Urinary bladder (tissue), 4 donors: ENCODE results near the gene PHACTR4. TPM values are rescaled to one million over a fixed set of nuclear protein-coding genes. Genes with fewer than 3 reads are reported as not detected.
"Not testable (repeated sequence)": the region's sequence is repeated elsewhere in the genome, so short reads cannot be mapped to it uniquely, and the experiment has no call there.

Source experiments
- DNase-seq: peaks from one replicate; pipeline ENCODE4 v3.0.0-alpha.2; 2015; ENCODE audit errors: extremely low spot score
- H3K27ac ChIP-seq: one replicate; pipeline ENCODE4 v1.5.1; 2013; ENCODE audit warnings: low read depth, mild to moderate bottlenecking, moderate library complexity
- H3K36me3 ChIP-seq: one replicate; pipeline ENCODE4 v1.6.1; 2013; ENCODE audit warnings: mild to moderate bottlenecking, moderate library complexity; ENCODE audit not compliant: insufficient read depth
- H3K4me1 ChIP-seq: one replicate; pipeline ENCODE4 v1.6.1; 2013; ENCODE audit warnings: mild to moderate bottlenecking, moderate library complexity; ENCODE audit not compliant: insufficient read depth
- H3K4me3 ChIP-seq: one replicate; pipeline ENCODE4 v1.5.1; 2013; ENCODE audit warnings: low read depth, low read length
- WGBS: extraction: QIAGEN DNeasy Blood & Tissue Kit; methylation state at CpG from one replicate; pipeline ENCODE4 v1.1.7; 2013; 5-methylcytosine and 5-hydroxymethylcytosine counted together
- polyA plus RNA-seq: library from polyadenylated mRNA; stranded (reverse); fragments of 200-250 nt; gene quantifications from one replicate; pipeline ENCODE4 v1.2.3, GENCODE V29; 2013
- total RNA-seq: library from RNA; depleted of rRNA; stranded (reverse); fragments of >200 nt; gene quantifications from one replicate; pipeline ENCODE4 v1.2.3, GENCODE V29; 2014
- donor health status: healthy with polysubstance abuse.
- donor health status: healthy.

Gene PHACTR4
- total and polyA plus RNA-seq, 2 donors: 20.2 TPM

DNA sequence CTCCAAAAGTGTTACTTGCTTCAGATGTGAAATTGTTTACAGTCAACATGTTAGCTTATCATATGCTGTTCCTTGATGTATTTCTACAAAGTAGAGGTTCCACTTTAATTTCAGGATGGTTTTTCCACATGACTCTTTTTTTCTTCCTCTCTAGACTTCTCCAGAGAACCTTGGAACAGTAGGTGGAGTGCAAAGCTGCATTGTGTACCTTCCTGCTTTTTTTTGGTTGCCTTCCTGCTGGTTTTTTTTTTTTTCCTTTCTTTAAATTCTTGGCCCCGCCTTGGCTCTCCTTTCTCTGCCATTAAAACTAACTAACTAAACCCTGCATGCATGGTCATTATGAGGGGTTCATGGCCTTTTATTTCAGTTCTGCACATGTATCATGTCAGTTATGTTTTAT, 88.1 kb downstream of the PHACTR4 start:
- Histone ChIP-seq H3K4me3 (no peak overlapping the region), H3K27ac (no peak overlapping the region), H3K4me1 (no peaks in the 10 kb centered on the region), H3K36me3 (no peaks in the 10 kb centered on the region)
- no peak for DNase-seq
- 84% methylated on average over 1 of the region's 1 CpG for WGBS

DNA sequence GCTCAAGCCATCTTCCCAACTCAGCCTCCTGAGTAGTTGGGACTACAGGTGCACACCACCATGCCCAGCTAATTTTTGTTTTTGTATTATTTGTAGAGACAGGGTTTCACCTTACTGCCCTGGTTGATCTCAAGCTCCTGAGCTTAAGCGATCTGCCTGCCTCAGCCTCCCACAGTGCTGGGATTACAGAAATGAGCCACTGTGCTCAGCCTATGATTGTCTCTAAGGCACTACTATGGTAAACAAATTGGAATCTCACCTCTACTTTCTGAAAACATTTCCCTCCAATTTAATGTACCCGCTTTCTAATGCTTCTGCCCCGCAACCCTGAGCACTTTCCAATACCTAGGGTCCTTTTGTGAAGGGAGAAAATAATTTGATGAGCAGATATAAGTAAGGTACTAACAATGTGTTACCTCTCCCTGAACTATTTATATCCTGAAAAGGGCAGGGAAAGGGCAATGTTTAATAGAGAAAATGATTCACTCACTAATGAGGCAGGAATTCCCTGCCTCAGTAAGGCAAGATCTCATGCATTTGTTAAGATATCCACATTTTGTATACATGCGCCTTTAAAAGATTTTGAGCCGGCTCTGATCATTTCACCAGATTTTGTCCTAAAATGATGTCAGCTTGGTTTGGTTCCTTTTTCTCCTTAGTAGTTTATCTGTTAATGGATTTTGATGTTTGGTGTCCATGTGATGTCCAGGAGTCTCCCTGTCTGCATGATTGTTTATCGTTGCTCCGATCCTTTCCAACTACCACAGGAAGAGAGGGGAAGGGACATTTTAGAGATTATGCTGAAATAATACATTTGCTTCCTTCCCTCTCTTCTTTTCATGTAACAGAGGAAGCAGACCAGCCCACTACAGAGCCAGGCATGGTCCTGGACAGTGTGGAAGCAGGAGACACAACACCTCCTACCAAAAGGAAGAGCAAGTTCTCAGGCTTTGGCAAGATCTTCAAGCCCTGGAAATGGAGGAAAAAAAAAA, 89.0 kb downstream of the PHACTR4 start:
- 67% methylated on average over 7 of the region's 7 CpGs for WGBS
- H3K4me3 ChIP-seq: no peak overlapping the region
- no peaks in the 10 kb centered on the region for H3K4me1 ChIP-seq
- no peaks in the 10 kb centered on the region for H3K36me3 ChIP-seq
- DNase-seq: no peak
- H3K27ac ChIP-seq: peak overlapping the region; percentile 3

- no peak for DNase-seq
- Histone ChIP-seq H3K4me1 (no peaks in the 10 kb centered on the region), H3K4me3 (no peak overlapping the region), H3K36me3 (peaks cover 3% of the 10 kb centered on the region), H3K27ac (no peak overlapping the region)
- 94% methylated on average over 3 of the region's 3 CpGs for WGBS
Observed at GRCh38 chr1:28466226-28466778, 96.8 kb downstream of the PHACTR4 start.

DNA sequence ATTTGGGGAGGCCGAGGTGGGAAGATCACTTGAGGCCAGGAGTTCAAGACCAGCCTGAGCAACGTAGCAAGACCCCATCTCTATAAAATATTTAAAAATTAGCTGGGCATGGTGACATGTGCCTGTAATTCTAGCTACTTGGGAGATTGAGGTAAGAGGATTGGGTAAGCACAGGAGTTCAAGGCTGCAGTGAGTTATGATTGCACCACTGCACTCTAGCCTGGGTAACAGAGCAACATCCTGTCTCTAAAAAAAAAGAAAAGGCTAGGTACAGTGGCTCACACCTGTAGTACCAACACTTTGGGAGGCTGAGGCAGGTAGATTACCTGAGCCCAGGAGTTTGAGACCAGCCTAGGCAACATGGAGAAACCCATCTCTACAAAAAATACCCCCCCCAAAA, 100.6 kb downstream of the PHACTR4 start:
- no peak for DNase-seq
- 71% methylated on average over 2 of the region's 2 CpGs for WGBS
- Histone ChIP-seq H3K36me3 (peaks cover 3% of the 10 kb centered on the region), H3K4me3 (no peak overlapping the region), H3K27ac (no peak overlapping the region), H3K4me1 (no peaks in the 10 kb centered on the region)

GRCh38 chr1:28479497-28479896, 110.0 kb downstream of the PHACTR4 start:
- H3K36me3 ChIP-seq, H3K27ac ChIP-seq, H3K4me3 ChIP-seq, H3K4me1 ChIP-seq, DNase-seq: not testable (repeated sequence)
- WGBS: 96% methylated on average over 13 of the region's 13 CpGs

DNA sequence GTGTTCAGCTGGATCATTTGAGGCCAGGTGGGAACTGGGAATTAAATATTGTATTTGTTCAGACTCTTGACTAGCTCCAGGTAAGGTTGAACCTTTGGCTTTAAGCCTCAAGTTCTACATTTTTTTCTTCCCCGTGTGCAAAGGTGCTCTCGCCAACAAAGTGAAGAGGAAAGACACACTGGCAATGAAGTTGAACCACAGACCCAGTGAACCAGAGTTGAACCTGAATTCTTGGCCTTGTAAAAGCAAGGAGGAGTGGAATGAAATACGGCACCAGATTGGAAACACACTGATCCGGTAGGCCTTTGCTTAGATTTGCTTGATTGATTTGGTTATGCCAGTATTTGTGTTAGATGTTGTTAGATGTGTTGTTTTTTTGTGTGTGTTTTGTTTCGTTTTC, 110.8 kb downstream of the PHACTR4 start:
- H3K27ac ChIP-seq: no peak overlapping the region
- H3K4me3 ChIP-seq: no peak overlapping the region
- no peaks in the 10 kb centered on the region for H3K4me1 ChIP-seq
- WGBS: 93% methylated on average over 5 of the region's 5 CpGs
- no peak for DNase-seq
- peaks cover 1% of the 10 kb centered on the region for H3K36me3 ChIP-seq

DNA sequence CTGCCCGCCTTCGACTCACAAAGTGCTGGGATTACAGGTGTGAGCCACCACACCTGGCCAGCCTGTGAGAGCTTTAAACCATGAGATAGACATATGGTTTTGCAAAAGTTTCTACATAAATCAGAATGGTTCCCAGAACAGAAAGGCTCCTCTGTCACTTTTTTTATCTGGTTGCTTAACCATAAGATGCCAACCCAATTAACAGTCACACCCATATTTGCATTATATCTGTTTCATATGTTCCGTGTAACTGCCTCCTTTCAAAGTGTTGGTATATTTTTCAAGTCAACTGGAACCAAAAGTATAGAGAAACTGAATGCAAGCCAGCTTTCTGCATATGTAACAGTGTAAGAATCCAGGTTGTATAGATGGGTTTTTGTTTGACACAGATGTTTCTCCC, 112.6 kb downstream of the PHACTR4 start:
- H3K27ac ChIP-seq: no peak overlapping the region
- no peaks in the 10 kb centered on the region for H3K4me1 ChIP-seq
- 85% methylated on average over 3 of the region's 3 CpGs for WGBS
- peaks cover 1% of the 10 kb centered on the region for H3K36me3 ChIP-seq
- no peak for DNase-seq
- H3K4me3 ChIP-seq: no peak overlapping the region

DNA sequence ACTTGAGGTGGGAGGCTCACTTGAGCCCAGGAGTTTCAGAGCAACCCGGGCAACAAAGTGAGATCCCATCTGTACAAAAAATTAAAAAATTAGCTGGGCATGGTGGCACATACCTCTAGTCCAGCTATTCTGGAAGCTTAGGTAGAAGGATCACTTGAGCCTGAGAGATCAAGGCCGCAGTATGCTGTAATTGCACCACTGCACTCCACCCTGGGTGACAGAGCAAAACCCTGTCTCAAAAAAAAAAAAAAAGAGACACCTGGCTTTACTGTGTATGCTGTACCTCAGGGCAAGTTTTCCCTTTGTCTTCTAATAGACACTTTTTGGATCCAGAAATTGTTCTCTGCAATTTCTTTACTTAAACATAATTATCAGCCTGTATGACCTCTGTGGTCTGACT, 113.2 kb downstream of the PHACTR4 start:
- 97% methylated on average over 2 of the region's 2 CpGs for WGBS
- H3K4me3 ChIP-seq: no peak overlapping the region
- DNase-seq: no peak
- H3K4me1 ChIP-seq: no peaks in the 10 kb centered on the region
- peaks cover 1% of the 10 kb centered on the region for H3K36me3 ChIP-seq
- H3K27ac ChIP-seq: no peak overlapping the region

DNA sequence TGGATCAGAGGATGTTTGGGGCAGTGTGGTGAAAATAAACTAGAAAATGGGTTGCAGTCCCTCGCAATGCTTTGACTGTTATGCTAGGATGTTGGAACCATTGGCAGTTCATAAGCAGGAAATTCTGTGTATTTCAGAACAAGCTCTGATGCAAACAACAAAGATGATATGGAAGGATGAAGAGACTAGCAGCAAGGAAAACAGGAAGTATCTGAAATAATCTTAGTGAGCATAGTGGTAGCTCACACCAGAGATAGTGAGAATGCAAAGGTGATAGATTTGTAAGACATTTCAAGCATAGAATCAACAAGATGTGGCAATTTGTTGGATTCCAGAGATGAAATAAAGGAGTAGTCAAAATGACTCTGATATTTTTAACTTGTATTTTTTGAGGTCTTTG, 125.2 kb downstream of the PHACTR4 start:
- Histone ChIP-seq H3K4me1 (no peaks in the 10 kb centered on the region), H3K27ac (no peak overlapping the region), H3K36me3 (no peaks in the 10 kb centered on the region), H3K4me3 (no peak overlapping the region)
- DNase-seq: no peak
- WGBS: 97% methylated on average over 1 of the region's 1 CpG

DNA sequence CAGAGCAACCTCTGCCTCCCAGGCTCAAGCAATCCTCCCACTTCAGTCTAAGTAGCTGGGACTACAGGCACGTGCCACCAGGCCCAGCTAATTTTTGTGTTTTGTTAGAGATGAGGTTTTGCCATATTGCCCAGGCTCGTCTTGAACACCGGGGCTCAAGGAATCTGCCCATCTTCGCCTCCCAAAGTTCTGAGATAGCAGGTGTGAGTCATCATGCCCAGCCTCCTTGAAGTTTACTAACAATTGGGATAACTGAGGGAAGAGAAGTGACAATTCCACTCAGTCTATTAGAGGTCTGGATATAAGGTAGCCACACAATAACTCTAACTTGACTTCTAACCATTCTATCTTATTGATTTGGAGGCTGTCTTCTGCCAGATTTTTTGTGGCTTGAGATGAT, 130.0 kb downstream of the PHACTR4 start:
- Histone ChIP-seq H3K4me1 (no peaks in the 10 kb centered on the region), H3K4me3 (no peak overlapping the region), H3K36me3 (no peaks in the 10 kb centered on the region), H3K27ac (no peak overlapping the region)
- no peak for DNase-seq
- 84% methylated on average over 4 of the region's 4 CpGs for WGBS

- Histone ChIP-seq H3K27ac (no peak overlapping the region), H3K36me3 (no peaks in the 10 kb centered on the region), H3K4me3 (no peak overlapping the region), H3K4me1 (no peaks in the 10 kb centered on the region)
- no peak for DNase-seq
- 69% methylated on average over 4 of the region's 4 CpGs for WGBS
Observed at GRCh38 chr1:28501925-28502324, 132.4 kb downstream of the PHACTR4 start.

DNA sequence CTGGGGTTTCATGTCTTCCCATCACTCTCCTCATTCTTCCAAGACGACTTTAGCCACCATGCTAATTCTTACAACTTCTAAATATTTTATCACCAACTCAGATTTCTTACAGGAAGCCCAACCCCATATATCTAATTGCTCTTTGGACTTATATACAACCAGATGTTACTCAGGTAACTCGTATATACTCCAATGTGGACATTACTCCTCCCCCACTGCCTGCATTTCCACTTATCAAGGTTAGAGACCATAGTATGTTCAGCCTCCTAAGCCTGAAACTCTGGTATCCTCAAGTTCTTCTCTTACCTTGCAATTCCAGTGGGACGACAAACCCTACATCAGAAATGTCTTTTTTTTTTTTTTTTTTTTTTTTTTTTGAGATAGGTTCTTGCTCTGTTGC, 133.6 kb downstream of the PHACTR4 start:
- no peaks in the 10 kb centered on the region for H3K36me3 ChIP-seq
- H3K4me3 ChIP-seq: no peak overlapping the region
- no peak overlapping the region for H3K27ac ChIP-seq
- 74% methylated on average over 3 of the region's 3 CpGs for WGBS
- DNase-seq: no peak
- H3K4me1 ChIP-seq: no peaks in the 10 kb centered on the region

DNA sequence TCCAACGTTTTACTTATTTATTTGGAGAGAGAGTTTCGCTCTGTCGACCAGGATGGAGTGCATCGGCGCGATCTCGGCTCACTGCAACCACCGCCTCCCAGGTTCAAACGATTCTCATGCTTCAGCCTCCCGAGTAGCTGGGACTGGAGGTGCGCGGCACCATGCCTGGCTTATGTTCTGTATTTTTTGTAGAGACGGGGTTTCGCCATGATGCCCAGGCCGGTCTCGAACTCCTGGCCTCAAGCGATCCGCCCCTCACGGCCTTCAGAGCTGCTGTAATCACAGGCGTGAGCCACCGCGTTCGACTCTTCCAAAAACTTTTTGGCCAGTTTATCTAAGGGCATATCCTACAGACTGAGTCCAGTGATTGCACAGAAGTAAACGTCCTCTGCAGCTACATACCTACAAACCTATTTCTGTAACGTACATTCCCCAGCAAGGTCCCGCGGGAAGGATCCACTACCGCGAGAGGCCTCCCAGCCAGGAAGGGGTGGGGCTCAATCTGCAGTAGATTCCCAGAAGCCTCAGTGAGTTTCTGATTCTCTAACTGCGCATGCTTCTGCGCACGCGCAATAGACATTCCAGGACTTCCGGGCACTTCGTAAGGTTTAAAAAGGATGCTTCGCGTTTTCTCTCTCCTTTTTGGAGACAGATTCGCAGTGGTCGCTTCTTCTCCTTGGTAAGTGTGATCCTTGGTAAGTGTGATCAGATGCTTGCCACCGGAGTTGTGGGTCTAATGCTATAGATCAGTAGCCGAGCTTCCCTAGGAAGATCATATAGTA, 136.1 kb downstream of the PHACTR4 start, which contains the start of gene RCC1:
Gene RCC1 (plus strand): TSS at position 638 of the 782 bp plus-strand sequence. CDS start 23,824 bp downstream, outside the sequence.
- DNase-seq: peak; percentile 98
- H3K36me3 ChIP-seq: peaks cover 4% of the 10 kb centered on the region
- H3K4me3 ChIP-seq: peak within 1 kb of the TSS; percentile 74
- H3K4me1 ChIP-seq: no peaks in the 10 kb centered on the region
- under 1% methylated on average over 41 of the region's 41 CpGs for WGBS
- H3K27ac ChIP-seq: peak within 1 kb of the TSS; percentile 46
